Breast epithelium (tissue), 3 donors: ENCODE results near the gene OR8B8.

ENCODE experiments used
- CTCF ChIP-seq, 3 donors: fragments of 450-650 bp; IDR thresholded peaks; one replicate each; pipeline ENCODE4 v1.5.1; 2016 to 2017; ENCODE audit warnings: antibody characterized with exemption in 3 of 3, mild to moderate bottlenecking in 3 of 3, moderate library complexity in 3 of 3
- POLR2A ChIP-seq: fragments of 450-650 bp; IDR thresholded peaks from one replicate; pipeline ENCODE4 v1.6.1; 2016; ENCODE audit warnings: antibody characterized with exemption, mild to moderate bottlenecking, moderate library complexity
- POLR2AphosphoS5 ChIP-seq, 3 donors: sonication (generic); formaldehyde crosslinking; IDR thresholded peaks; one replicate each; pipeline ENCODE4 v1.6.1; 2017; ENCODE audit warnings: antibody characterized with exemption in 3 of 3

GRCh38 chr11:124398924-124399323 lies 46.6 kb downstream of the OR8B8 start, which contains the start of gene OR8B3:
- TF ChIP-seq CTCF (IDR thresholded peaks at IDR 0.05) (no peak), POLR2AphosphoS5 (IDR thresholded peaks at IDR 0.05) (no peak), POLR2A (no peak)
